Activated CD4-positive, alpha-beta T cell treated with anti-CD3 and anti-CD28 coated beads for 4 hours (primary cell): ENCODE data around the gene RPA3.

ENCODE experiments used
- DNase-seq, 2 donors: peaks; one replicate each; pipeline ENCODE4 v3.0.0-alpha.2; 2020

RPA3 gene

DNA sequence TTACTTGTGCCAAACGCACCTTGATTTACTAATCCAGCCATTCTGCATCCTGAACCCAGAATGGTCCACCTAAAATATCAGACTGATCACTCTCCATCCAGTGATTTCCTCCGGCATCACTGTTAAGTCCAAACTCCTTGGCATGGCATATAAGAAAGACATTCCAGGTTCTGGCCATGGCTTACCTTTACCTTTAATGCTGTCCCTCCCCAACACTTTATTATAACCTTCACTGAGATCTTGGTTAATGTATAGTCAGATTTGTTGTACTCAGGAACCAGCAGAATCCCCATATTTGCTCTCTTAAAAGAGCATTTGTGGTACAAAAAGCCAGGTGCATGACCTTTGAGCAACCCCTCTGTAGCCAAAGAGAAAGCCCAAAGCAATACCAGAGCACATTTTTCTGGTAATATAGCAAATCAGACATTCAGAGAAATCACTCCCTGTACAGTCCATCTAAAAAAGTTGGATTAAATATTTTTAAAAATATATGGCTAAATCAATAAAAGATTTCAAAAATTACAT lies 67.7 kb downstream of the RPA3 start:
- no peak for DNase-seq

DNA sequence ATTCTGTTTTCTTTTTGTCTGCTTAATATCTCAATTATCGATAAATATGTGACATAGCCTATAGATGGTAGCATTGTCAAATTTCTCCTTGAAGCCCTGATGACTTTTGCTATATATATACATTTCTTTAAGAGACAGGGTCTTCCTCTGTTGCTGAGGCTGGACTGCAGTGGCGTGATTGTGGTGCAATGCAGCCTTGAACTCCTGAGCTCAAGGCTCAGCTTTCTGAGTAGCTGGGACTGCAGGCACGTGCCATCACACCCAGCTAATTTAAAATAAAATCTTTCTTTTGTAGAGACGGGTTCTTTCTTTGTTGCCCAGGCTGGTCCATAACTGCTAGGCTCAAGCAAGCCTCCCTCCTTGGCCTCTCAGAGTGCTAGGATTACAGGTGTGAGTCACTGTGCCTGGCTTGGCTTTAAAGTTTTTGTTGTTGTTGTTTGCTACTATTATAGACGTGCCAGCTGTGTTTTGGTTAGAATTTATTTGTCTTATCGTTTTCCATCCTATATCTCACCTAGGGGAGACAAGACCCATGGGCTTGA lies 70.8 kb downstream of the RPA3 start:
- no peak for DNase-seq

DNA sequence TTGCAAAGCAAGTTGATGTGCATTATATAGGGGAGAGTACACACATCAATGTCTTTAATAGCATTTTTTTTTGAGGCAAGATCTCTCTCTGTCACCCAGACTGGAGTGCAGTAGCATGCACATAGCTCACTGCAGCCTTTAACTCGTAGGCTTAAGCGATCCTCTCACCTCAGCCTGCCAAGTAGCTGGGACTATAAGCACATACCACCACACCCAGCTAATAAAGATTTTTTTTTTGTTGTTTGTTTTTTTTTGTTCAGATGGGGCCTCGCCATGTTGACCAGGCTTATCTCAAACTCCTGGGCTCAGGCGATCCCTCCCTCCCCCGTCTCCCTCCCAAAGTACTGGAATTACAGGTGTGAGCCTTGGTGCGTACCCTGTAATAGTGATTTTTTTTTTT lies 76.3 kb downstream of the RPA3 start:
- DNase-seq = no peak

DNA sequence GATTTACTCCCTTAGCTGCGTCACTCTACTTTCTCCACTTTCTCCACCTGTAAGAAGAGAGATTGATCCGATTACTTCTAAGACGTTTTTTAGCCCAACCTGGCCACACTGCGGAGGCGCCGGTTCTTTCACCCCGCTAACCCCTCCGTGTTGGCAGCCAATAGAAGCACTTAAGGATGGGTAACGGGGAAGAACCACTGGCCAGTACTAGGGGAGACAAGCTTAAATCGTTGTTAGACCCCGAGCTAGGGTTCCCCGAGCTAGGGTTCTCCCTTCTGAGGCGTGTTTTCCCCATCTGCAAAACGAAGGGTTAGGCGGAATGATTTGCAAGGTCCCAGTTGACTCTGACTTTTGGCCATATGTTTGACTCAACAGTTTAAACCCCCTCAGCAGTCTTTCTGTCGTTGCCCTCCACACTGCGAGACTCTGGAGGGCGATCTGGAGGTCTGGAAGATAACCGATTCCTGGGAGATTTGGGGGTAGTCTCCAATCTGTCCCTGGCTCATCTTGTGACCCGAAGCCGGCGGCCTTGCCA lies 77.2 kb downstream of the RPA3 start:
- DNase-seq = peak in 1 of 2 donors; percentile 7

DNA sequence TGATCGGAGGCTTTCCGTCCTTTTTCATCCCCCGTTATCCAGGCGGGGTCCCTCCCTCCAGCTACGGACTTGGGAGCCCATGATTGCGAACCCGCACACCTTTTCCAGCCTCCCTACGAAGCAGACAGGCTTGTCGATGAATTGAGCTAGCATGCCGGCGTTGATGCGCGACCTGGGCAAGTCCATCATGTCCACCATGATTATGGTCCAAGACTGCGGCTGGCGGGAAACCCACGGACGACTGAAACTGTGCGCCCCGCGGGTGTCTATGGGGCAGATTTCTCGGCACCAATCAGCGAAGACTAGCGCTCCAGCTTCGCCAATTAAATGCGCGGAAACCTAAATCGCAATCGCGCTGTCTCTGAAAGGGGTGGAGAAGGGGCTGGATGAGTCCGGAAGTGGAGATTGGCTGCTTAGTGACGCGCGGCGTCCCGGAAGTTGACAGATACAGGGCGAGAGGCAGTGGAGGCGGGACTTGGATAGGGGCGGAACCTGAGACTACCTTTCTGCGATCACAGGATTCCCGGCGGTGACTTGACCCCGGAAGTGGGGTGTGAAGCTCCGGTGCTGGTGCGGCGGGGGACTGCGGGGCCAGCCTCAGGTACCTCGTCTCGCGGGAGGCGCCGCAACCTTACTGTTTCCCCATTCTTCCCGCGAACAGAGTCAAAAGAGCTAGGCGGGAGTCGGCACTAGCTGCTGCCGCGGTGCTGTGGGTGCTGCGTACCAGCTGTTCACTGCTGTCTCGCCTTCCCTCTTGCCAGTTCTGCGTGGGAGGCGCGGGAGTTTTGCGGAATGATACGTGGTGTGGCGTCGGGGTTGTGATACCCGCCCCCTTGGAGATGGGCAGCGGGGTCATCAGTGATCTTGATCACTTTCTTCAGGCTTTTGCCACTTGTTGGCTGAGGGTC lies 77.9 kb downstream of the RPA3 start, which contains the start of gene UMAD1:
UMAD1 (plus strand) TSS at position 532 of the 908 bp plus-strand sequence. CDS start 32,620 bp downstream, outside the sequence.
- peak; percentile 97 for DNase-seq

DNA sequence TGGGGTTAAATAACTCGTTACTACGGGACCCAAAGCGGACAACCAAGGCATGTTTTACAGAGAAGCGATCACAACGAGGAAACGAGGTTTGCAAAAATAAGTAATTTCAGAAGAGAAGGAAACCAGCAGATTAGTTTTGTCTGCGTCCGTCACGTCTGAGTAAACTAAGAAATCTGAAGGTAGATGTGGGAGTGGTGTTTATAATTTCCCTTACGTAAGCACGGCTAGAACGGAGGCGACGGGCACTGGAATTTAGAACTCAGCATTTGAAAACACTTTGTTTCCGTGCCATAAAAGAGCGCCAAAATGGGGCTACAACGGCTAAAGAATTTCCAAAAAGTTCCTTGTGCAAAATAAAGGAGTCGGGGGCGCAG lies 78.6 kb downstream of the RPA3 start:
- peak; percentile 60 for DNase-seq

DNA sequence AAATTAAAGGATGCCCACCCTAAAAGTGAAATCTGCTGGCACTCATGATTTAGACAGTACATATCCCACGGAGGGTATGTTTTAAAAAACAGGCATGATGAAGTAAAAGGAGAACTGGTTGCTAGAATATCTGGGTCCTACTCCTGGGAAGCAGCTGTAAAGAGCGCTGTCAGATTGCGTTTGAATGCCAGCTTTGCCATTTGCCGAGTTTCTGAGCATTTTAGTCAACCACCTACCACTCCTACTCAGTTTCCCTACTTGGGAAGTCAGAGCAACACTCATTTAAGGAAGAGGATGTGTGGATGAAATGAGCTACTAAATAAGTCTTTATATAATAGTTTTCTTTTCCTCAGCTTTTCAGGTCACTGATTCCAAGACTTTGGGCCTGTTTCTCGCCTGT lies 79.0 kb downstream of the RPA3 start:
- peak in 1 of 2 donors; percentile 3 for DNase-seq

DNA sequence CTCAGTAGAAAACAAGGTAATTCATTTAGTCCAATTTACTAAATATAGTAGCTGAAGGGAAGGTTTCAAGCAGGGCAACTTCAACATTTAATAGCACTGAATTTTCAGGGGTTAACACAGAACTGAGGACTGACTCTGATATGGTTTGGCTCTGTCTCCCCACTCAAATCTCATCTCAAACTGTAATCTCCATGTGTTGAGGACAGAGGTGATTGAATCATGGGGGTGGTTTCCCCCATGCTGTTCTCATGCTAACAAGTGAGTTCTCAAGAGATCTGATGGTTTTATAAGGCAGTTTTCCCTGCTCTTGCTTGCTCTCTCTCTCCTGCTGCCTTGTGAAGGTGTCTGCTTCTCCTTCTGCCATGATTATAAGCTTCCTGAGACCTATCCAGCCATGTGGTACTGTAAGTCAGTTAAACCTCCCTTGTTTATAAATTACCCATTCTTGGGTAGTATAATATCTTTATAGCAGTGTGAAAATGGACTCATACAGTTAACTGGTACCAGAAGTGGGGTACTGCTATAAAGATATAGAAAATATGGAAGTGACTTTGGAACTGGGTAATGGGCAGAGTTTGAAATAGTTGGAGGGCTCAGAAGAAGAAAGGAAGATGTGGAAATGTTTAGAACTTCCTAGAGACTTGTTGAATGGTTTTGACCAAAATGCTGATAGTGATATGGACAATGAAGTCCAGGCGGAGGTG lies 87.6 kb downstream of the RPA3 start:
- DNase-seq = no peak

DNA sequence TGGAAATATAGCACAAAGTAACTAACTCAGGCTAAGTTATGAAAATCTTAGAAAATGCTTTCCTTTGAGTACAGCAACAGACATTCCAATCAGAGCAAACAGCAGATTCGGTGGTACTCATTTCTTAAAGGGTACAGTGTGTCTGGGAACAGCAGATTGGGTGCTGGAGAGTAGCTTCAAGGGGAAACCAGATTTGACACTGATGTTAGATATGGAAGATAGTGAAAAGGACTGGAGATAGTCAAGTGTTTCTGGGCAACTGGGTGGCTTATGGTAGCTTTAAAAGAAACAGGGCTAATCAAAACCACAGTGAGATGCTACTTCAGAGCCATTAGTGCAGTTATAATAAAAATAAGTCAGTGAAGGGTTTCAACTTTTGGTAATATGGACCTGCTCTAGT lies 89.9 kb downstream of the RPA3 start:
- no peak for DNase-seq

DNA sequence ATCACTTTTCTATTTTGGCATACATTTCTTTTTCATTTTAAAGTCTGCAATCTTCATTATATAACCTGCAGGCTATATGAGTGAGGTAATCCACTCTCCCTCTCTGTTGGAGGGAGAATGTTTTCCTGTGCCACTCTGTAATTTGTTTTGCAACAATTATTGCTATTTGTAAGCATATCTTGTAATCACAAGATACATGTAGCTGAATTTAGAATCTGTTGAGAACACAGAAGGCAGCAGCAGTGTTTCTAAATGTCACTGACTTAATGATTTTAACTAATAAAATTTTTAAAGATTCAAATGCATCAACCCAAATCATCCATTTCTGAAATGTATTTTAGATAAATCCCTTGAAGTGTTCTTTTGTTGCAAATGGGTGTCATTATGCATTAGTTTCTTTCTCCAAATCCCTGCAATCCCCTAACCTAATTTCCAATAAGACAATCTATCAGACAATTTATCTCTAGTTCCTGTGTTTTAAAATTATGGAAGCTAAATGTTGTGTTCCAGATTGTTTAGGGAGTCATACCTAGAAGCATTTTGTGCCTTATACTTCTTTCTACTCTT lies 97.7 kb downstream of the RPA3 start:
- no peak for DNase-seq

DNA sequence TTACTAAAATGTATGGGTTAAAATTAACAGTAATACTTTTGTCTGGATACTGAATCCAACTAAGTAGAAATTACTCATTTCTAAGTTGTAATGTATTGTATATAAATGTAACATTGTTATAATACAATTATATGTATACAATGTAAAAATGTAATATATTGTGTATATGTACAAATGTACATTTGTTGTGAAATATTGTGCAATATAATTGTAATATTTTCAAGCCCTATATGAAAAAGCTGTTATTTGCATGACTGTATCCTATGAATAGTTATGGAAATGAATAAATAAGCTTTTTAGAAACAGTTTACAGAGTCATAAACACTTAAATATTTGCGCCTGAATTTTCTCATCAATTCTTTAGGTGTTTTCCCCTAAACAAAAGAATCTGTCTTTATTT lies 98.2 kb downstream of the RPA3 start:
- no peak for DNase-seq

DNA sequence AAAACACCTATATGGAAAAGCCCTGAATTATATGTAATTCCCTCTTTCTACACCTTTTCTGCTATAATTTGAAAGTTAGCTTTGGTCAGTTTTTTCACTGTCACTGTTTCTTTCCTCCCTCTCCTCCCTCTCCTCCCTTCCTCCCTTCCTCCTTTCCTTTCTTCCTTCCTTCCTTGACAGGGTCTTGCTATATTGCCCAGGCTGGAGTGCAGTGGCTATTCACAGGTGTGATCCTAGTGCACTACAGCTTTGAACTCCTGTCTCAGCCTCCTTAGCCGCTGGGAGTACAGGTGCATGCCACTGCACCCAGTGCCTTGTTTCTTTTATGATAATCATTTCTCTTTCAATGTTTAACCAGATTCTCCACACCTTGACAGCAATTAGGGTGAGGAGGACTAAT lies 100.0 kb downstream of the RPA3 start:
- DNase-seq = no peak

DNA sequence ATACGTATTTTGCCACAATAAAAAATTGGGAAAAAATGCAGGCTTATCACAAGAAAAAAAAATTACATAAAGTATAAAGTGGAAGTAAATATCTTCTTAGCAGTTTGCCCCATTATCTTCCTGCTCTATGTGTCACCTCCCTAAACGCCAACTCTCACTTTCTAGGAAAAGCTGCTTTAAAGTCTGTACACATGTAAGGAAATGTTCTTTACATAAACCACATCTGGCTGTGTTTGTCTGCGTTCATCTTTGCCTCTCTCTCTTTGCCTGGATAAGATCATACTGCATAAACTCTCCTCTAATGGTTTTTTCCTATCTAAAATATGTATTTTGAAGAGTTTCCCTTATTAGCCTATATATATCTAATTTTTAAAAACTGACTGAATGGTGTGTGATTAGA lies 100.9 kb downstream of the RPA3 start:
- no peak for DNase-seq

DNA sequence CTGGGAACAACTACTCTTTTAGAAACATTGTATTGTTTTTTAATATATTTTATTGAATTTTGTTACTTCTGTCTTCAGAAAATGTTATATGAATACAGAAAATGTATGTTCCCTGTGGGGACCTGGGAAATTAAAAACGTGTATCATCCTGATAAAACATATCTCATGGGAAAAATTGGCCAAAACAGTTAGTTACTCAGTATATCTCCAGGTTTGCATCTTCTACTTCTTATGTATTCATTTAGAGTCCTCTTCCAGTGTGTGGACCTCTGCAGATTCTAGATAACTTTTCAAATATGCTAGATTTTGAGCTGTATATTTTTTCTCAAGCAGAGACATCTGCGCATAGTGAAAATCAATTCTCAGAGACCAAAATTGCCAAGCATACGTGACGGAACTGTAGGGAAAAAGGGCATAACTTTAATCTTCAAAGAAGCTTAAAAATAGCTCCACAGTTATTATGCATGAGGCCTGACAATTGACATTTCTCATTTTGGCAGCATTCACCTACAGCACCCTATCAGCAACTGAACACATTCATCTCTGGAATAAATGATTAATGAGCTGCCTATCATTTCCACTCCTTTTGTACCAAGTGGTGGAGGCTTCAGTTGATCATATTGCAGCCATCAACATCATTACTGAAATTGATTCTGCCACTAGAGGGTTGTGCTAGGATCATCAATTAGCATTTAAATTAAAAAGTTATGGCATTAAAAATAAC lies 104.2 kb downstream of the RPA3 start:
- DNase-seq = no peak

DNA sequence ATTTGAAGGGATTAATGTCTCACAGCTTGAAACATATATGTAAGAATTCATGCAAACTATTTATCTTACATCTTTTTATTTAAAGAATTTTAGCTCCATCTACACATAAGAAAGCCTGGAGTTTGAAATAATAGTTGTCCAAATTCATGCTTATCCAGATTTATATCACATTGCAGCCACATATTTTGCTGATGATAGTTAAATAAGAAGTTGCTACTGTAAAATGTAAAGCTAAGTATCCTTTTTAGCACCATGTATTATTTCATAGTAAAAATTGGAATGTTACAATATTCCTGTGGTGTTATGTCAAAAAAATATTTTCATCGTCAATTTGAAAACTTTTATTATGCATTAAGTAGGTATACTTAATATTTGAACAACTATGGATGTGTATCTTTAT lies 105.2 kb downstream of the RPA3 start:
- DNase-seq = no peak

DNA sequence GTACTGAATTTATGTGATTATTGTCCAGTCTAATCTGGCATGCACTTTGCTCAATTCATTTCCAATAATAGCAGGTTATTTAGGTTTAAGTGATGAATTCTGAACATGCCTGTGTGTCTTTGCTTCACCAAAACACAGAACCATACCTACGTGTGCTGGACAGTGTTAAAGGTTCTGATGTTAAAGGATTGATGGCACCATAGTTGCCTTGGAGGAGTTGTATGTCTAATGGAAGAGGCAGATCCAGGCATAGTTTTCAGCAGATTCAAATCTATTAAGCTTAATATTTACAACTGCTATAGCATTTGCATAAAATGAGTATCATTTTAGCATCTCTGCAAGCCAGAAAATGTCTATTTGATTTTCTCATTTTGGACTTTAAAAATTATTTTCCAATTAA lies 105.9 kb downstream of the RPA3 start:
- no peak for DNase-seq

DNA sequence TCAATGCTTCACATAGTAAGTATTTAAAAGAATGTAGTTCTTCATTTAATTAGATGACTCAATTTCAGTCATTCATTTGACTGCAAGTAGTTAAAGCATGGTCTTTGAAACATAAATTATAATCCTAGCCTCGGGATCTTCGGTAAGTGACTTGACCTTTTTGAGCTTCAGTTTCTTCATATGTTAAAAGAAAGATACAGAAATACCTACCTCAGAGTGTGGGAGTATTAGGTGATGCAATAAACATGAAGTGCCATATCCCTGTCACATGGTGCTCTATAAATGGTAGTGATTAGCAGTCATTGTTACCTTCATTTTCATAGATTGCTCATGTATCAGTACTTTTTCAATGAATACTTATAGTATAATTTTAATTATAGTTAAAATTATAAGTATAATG lies 109.1 kb downstream of the RPA3 start:
- DNase-seq = no peak

DNA sequence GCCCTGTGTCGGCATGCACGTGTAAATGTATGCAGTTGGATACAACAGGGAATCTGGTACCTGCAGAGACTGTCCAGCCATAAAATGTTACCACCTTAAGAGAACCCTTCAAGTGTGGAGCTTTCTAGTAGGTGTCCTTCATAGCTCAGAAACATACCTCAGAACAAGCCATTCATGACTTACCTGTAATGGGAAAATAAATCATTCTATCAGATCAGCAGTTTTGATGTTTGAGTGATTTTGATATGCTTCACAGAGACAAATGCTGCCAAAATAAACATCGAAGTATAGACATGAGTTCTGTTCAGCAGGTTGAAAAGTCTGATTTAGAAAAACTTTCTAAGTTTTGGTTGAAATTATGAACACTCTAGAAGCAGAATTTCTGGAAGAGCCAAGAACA lies 111.4 kb downstream of the RPA3 start:
- DNase-seq = no peak

DNA sequence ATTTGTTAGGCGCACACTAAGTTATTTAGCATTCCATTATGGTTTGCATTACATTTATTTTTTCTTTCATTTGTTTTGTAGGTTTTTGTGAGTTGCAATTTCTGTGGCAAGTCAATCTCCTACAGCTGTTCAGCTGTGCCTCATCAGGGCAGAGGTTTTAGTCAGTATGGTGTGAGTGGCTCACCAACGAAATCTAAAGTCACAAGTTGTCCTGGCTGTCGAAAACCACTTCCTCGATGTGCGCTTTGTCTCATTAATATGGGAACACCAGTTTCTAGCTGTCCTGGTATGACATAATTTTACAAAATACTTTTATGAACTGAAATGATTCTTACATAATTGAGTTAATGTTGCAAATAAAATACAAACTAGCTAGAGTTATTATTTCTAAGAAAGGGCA lies 122.2 kb downstream of the RPA3 start:
- no peak for DNase-seq

DNA sequence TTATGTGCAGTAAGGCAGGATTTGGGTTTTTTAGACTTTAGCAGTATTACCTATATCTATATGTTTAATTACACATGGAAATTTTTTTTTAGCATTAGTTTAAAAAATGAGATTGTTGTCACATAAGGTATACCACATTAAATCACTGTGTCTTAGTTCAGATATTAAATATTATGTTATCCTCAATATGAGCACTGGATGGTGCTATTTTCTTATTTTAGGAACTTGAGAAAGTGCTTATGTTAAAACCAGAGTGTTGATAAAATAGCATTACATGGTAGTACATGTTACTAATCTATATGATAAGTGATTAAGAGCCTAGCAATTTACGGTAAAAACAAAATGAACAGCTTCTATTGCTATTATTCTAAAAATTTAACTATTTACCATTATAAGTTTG lies 123.0 kb downstream of the RPA3 start:
- DNase-seq = no peak
